GM23338 (cell line): ENCODE measurements around the gene NEURL1. TPM values are rescaled to one million over a fixed set of nuclear protein-coding genes. Genes with fewer than 3 reads are reported as not detected.

Experiments used
- ATAC-seq: fragments of 200-7000 bp; cut with Tn5 transposase; 3 replicates; pipeline ENCODE4 v1.9.1; 2020
- DNase-seq: peaks from one replicate; pipeline ENCODE4 v3.0.0-alpha.2; 2015; ENCODE audit warnings: low spot score
- H2AFZ ChIP-seq: fragments of 200-600 bp; sonication (generic); 2 replicates; pipeline ENCODE4 v1.8.0; 2016; ENCODE audit warnings: antibody characterized with exemption, mild to moderate bottlenecking, moderate library complexity
- H3F3A ChIP-seq: fragments of 200-600 bp; sonication (generic); replicated peaks from 2 replicates; pipeline ENCODE4 v1.8.0; 2017; ENCODE audit warnings: antibody characterized with exemption, mixed run types, low read depth
- H3K27ac ChIP-seq: fragments of 200-600 bp; sonication (generic); 2 replicates; pipeline ENCODE4 v1.6.1; 2016; ENCODE audit warnings: low read depth
- H3K27me3 ChIP-seq: fragments of 200-600 bp; sonication (generic); 2 replicates; pipeline ENCODE4 v1.8.0; 2016; ENCODE audit warnings: mild to moderate bottlenecking, mixed run types, moderate library complexity; ENCODE audit not compliant: insufficient read depth
- H3K36me3 ChIP-seq: fragments of 200-600 bp; sonication (generic); 2 replicates; pipeline ENCODE4 v1.8.0; 2016; ENCODE audit warnings: mild to moderate bottlenecking; ENCODE audit not compliant: insufficient read depth
- H3K4me1 ChIP-seq: fragments of 200-600 bp; sonication (generic); 2 replicates; pipeline ENCODE4 v1.8.0; 2016; ENCODE audit warnings: mild to moderate bottlenecking, moderate library complexity; ENCODE audit not compliant: insufficient read depth
- H3K4me2 ChIP-seq: fragments of 200-600 bp; sonication (generic); 2 replicates; pipeline ENCODE4 v1.7.1; 2017; ENCODE audit warnings: mixed run types
- H3K4me3 ChIP-seq: fragments of 200-600 bp; sonication (generic); 2 replicates; pipeline ENCODE4 v1.6.1; 2016; ENCODE audit warnings: mixed run types
- H3K79me2 ChIP-seq: fragments of 200-600 bp; sonication (generic); replicated peaks from 2 replicates; pipeline ENCODE4 v1.8.0; 2017; ENCODE audit warnings: mild to moderate bottlenecking; ENCODE audit not compliant: insufficient read depth
- H3K9me2 ChIP-seq: fragments of 200-600 bp; sonication (generic); 2 replicates; pipeline ENCODE4 v1.8.0; 2017; ENCODE audit not compliant: insufficient read depth
- H4K20me1 ChIP-seq: fragments of 200-600 bp; sonication (generic); replicated peaks from 2 replicates; pipeline ENCODE4 v1.8.0; 2017; ENCODE audit warnings: mild to moderate bottlenecking; ENCODE audit not compliant: insufficient read depth
- H3K27ac Mint-ChIP-seq: 2 replicates; pipeline ENCODE4 v1.8.0; 2020; ENCODE audit warnings: inconsistent platforms, mild to moderate bottlenecking, moderate library complexity, mixed read lengths
- H3K27me3 Mint-ChIP-seq: 3 replicates; pipeline ENCODE4 v1.8.0; 2022; ENCODE audit warnings: low read depth, mild to moderate bottlenecking, moderate library complexity, mixed read lengths, inconsistent platforms; ENCODE audit not compliant: insufficient read depth, poor library complexity
- H3K36me3 Mint-ChIP-seq: 3 replicates; pipeline ENCODE4 v1.8.0; 2021; ENCODE audit warnings: low read depth, mild to moderate bottlenecking, inconsistent platforms, moderate library complexity, mixed read lengths
- H3K4me1 Mint-ChIP-seq: 3 replicates; pipeline ENCODE4 v1.8.0; 2020; ENCODE audit warnings: mild to moderate bottlenecking, inconsistent platforms, mixed read lengths
- H3K4me3 Mint-ChIP-seq: 3 replicates; pipeline ENCODE4 v1.8.0; 2021; ENCODE audit warnings: moderate library complexity, mild to moderate bottlenecking, inconsistent platforms, mixed read lengths
- H3K9me3 Mint-ChIP-seq: 3 replicates; pipeline ENCODE4 v1.8.0; 2020; ENCODE audit warnings: moderate library complexity, mild to moderate bottlenecking, inconsistent platforms, mixed read lengths
- CREB1 ChIP-seq: fragments of 250-450 bp; sonication (Bioruptor Pico); IDR thresholded peaks from 2 replicates; pipeline ENCODE4 v1.5.0; 2020; ENCODE audit warnings: low read depth, mild to moderate bottlenecking, moderate library complexity
- EZH2 ChIP-seq: fragments of 200-600 bp; sonication (generic); IDR thresholded peaks from one replicate; pipeline ENCODE4 v1.8.0; 2017; ENCODE audit warnings: antibody characterized with exemption, mild to moderate bottlenecking, low read depth; ENCODE audit not compliant: unreplicated experiment
- EZH2phosphoT487 ChIP-seq: fragments of 200-600 bp; sonication (generic); IDR thresholded peaks from one replicate; pipeline ENCODE4 v1.8.1; 2018; ENCODE audit warnings: antibody characterized with exemption; ENCODE audit not compliant: unreplicated experiment
- JUNB ChIP-seq: IDR thresholded peaks from one replicate; pipeline ENCODE4 v1.6.1; 2016; ENCODE audit warnings: antibody characterized with exemption; ENCODE audit not compliant: unreplicated experiment
- NANOG ChIP-seq: IDR thresholded peaks from 2 replicates; pipeline ENCODE4 v1.6.1; 2016; ENCODE audit warnings: antibody characterized with exemption, borderline replicate concordance
- POLR2AphosphoS5 ChIP-seq: IDR thresholded peaks from 2 replicates; pipeline ENCODE4 v1.6.1; 2016; ENCODE audit warnings: antibody characterized with exemption, low read depth
- STAT1 ChIP-seq: IDR thresholded peaks from one replicate; pipeline ENCODE4 v1.6.1; 2016; ENCODE audit warnings: antibody characterized with exemption; ENCODE audit not compliant: unreplicated experiment
- ZNF114 ChIP-seq: fragments of 250-450 bp; sonication (Bioruptor Pico); IDR thresholded peaks from 2 replicates; pipeline ENCODE4 v1.5.0; 2020; ENCODE audit warnings: mild to moderate bottlenecking, moderate library complexity
- ZNF331 ChIP-seq: fragments of 250-450 bp; sonication (Bioruptor Pico); IDR thresholded peaks from 2 replicates; pipeline ENCODE4 v1.5.0; 2020; ENCODE audit warnings: low read depth, mild to moderate bottlenecking, moderate library complexity
- polyA plus RNA-seq: library from polyadenylated mRNA; unstranded; fragments of >200 nt; fragmentation: Nextera tagmentation; extraction: Ambion mirVana; gene quantifications from 2 replicates; pipeline ENCODE4 v1.2.1, GENCODE V29; 2016
- total RNA-seq: library from RNA; depleted of rRNA; stranded (reverse); fragments of >200 nt; shearing (Covaris generic); gene quantifications from 2 replicates; pipeline ENCODE4 v1.2.3, GENCODE V29; 2014
- TF ChIP-seq, protein P1 (sequence below): IDR thresholded peaks from one replicate; pipeline ENCODE4 v1.6.1; 2018; ENCODE audit warnings: antibody characterized with exemption; ENCODE audit not compliant: unreplicated experiment

The NEURL1 gene
- total and polyA plus RNA-seq, 2 experiments from 2014 or later = 0.82 to 1.1 TPM

GRCh38 chr10:103533827-103534226 lies 40.3 kb downstream of the NEURL1 start:
- Mint-ChIP-seq H3K9me3 (peaks cover 35% of the 10 kb centered on the region), H3K4me3 (no peak overlapping the region), H3K36me3 (peaks cover 4% of the 10 kb centered on the region; the same call in 1 of the 3 replicates), H3K4me1 (no peaks in the 10 kb centered on the region; the same call in 2 of the 3 replicates), H3K27me3 (peaks cover 4% of the 10 kb centered on the region), H3K27ac (no peak overlapping the region)
- DNase-seq = no peak
- Histone ChIP-seq H3K27me3 (no peaks in the 10 kb centered on the region), H3K4me3 (no peak overlapping the region), H4K20me1 (no peaks in the 10 kb centered on the region), H3K36me3 (no peaks in the 10 kb centered on the region), H3K9me2 (no peaks in the 10 kb centered on the region), H3F3A (no peaks in the 10 kb centered on the region), H3K4me1 (no peaks in the 10 kb centered on the region), H2AFZ (no peak overlapping the region), H3K27ac (no peak overlapping the region), H3K4me2 (no peak overlapping the region), H3K79me2 (no peaks in the 10 kb centered on the region)
- no peak for ATAC-seq
- TF ChIP-seq ZNF114 (CRISPR knock-in tag) = no peak
- no peak for TF ChIP-seq ZNF331 (CRISPR knock-in tag)
- TF ChIP-seq, protein P1, sequence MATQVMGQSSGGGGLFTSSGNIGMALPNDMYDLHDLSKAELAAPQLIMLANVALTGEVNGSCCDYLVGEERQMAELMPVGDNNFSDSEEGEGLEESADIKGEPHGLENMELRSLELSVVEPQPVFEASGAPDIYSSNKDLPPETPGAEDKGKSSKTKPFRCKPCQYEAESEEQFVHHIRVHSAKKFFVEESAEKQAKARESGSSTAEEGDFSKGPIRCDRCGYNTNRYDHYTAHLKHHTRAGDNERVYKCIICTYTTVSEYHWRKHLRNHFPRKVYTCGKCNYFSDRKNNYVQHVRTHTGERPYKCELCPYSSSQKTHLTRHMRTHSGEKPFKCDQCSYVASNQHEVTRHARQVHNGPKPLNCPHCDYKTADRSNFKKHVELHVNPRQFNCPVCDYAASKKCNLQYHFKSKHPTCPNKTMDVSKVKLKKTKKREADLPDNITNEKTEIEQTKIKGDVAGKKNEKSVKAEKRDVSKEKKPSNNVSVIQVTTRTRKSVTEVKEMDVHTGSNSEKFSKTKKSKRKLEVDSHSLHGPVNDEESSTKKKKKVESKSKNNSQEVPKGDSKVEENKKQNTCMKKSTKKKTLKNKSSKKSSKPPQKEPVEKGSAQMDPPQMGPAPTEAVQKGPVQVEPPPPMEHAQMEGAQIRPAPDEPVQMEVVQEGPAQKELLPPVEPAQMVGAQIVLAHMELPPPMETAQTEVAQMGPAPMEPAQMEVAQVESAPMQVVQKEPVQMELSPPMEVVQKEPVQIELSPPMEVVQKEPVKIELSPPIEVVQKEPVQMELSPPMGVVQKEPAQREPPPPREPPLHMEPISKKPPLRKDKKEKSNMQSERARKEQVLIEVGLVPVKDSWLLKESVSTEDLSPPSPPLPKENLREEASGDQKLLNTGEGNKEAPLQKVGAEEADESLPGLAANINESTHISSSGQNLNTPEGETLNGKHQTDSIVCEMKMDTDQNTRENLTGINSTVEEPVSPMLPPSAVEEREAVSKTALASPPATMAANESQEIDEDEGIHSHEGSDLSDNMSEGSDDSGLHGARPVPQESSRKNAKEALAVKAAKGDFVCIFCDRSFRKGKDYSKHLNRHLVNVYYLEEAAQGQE = no peak
- TF ChIP-seq EZH2phosphoT487 = no peak
- no peak for TF ChIP-seq EZH2
- TF ChIP-seq NANOG = no peak
- no peak for TF ChIP-seq CREB1 (CRISPR knock-in tag)
- TF ChIP-seq JUNB = no peak
- TF ChIP-seq POLR2AphosphoS5 = no peak

GRCh38 chr10:103534621-103535498 lies 41.4 kb downstream of the NEURL1 start:
- Histone ChIP-seq H2AFZ (no peak overlapping the region), H3K36me3 (no peaks in the 10 kb centered on the region), H3K4me2 (no peak overlapping the region), H3K4me3 (no peak overlapping the region), H3K9me2 (no peaks in the 10 kb centered on the region), H3K27me3 (no peaks in the 10 kb centered on the region), H3K27ac (no peak overlapping the region), H4K20me1 (no peaks in the 10 kb centered on the region), H3F3A (no peaks in the 10 kb centered on the region), H3K4me1 (no peaks in the 10 kb centered on the region), H3K79me2 (no peaks in the 10 kb centered on the region)
- ATAC-seq = no peak
- Mint-ChIP-seq H3K4me1 (no peaks in the 10 kb centered on the region; the same call in 2 of the 3 replicates), H3K9me3 (peaks cover 24% of the 10 kb centered on the region), H3K4me3 (no peak overlapping the region), H3K27me3 (peaks cover 4% of the 10 kb centered on the region), H3K36me3 (peaks cover 4% of the 10 kb centered on the region; the same call in 1 of the 3 replicates), H3K27ac (no peak overlapping the region)
- DNase-seq = no peak
- TF ChIP-seq ZNF331 (CRISPR knock-in tag) = no peak
- TF ChIP-seq JUNB = no peak
- TF ChIP-seq ZNF114 (CRISPR knock-in tag) = no peak
- TF ChIP-seq STAT1 = no peak
- no peak for TF ChIP-seq NANOG
